Thyroid gland (tissue), 4 donors: Measurements from ENCODE around the gene SIM1. TPM values are rescaled to one million over a fixed set of nuclear protein-coding genes. Genes with fewer than 3 reads are reported as not detected.

Experiments
- DNase-seq, 2 donors: peaks; one replicate each; pipeline ENCODE4 v3.0.0-alpha.2; 2019
- H3K27ac ChIP-seq, 3 donors: fragments of 200-600 bp; sonication (generic); 1 replicate in 2 of 3; 2 replicates in 1 of 3; pipeline ENCODE4 v1.5.1; 2016 to 2019; ENCODE audit warnings: mild to moderate bottlenecking in 1 of 3, moderate library complexity in 1 of 3
- H3K27me3 ChIP-seq: fragments of 200-600 bp; sonication (generic); one replicate; pipeline ENCODE4 v1.5.1; 2019
- H3K36me3 ChIP-seq, 2 donors: fragments of 200-600 bp; sonication (generic); one replicate each; pipeline ENCODE4 v1.5.1; 2016 to 2019
- H3K4me1 ChIP-seq, 2 donors: fragments of 200-600 bp; sonication (generic); one replicate each; pipeline ENCODE4 v1.5.1; 2017 to 2019
- H3K4me3 ChIP-seq, 3 donors: fragments of 200-600 bp; sonication (generic); replicated peaks in 1 of 3; 1 replicate in 2 of 3; 2 replicates in 1 of 3; pipeline ENCODE4 v1.5.1; 2016; ENCODE audit warnings: mild to moderate bottlenecking in 1 of 3
- H3K9me3 ChIP-seq: fragments of 200-600 bp; sonication (generic); one replicate; pipeline ENCODE4 v1.5.1; 2017
- POLR2A ChIP-seq, 2 donors: fragments of 450-650 bp; IDR thresholded peaks; one replicate each; pipeline ENCODE4 v1.6.1; 2017; ENCODE audit warnings: antibody characterized with exemption in 2 of 2, mild to moderate bottlenecking in 2 of 2, moderate library complexity in 1 of 2
- WGBS, 2 donors: methylation state at CpG; one replicate each; pipeline ENCODE4 v1.1.5; 2017; 5-methylcytosine and 5-hydroxymethylcytosine counted together
- intact Hi-C: fragments of 100-400 bp; cut with DNase I; formaldehyde crosslinking; loops from one replicate; pipeline ENCODE4 v1.15.1; 2023
- total RNA-seq, 4 donors: library from RNA; depleted of rRNA; stranded (reverse); fragments of >200 nt; gene quantifications; one replicate each; pipeline ENCODE4 v1.2.3, GENCODE V29; 2016
- TF ChIP-seq, protein P1 (sequence below), 6 experiments: fragments of 200-600 bp in 3 of 6; fragments of 450-650 bp in 3 of 6; sonication (generic) in 3 of 6; IDR thresholded peaks; one replicate each; pipeline ENCODE4 v1.5.1; 2016 to 2019; ENCODE audit warnings: antibody characterized with exemption in 6 of 6, mild to moderate bottlenecking in 2 of 6, inconsistent platforms in 1 of 6, moderate library complexity in 1 of 6

SIM1 gene
- total RNA-seq, 4 donors from 2014 or later: not detected

DNA sequence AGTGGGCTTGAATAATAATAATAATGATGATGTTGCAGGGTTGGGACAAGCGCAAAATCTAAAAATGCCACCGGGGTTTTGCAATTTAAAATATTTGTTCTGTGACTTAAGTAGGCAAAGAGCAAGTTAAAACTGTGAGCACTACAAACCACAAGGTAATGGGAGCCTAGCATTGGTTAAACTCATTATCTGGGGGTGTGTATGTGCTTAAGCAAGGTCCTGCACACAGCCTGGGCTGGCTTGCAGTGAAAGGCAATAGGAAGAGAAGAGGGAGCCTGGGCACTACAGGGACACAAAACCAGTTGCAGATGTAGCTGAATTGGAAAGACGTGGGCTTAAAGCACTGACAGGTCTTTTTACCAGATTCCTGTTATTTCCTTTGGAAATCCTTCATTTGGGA lies 11.7 kb downstream of the SIM1 start:
- WGBS, 2 donors: 21 to 28% methylated on average over 3 of the region's 3 CpGs
- Histone ChIP-seq H3K4me3 (no peak overlapping the region), H3K4me1 (peaks cover 0 to 9% of the 10 kb centered on the region in 2 donors), H3K36me3 (no peaks in the 10 kb centered on the region), H3K9me3 (no peaks in the 10 kb centered on the region), H3K27me3 (peaks cover 65% of the 10 kb centered on the region), H3K27ac (no peak overlapping the region)
- intact Hi-C loops: no loop called here
- DNase-seq: no peak
- TF ChIP-seq POLR2A (IDR thresholded peaks at IDR 0.05): no peak
- TF ChIP-seq, protein P1, sequence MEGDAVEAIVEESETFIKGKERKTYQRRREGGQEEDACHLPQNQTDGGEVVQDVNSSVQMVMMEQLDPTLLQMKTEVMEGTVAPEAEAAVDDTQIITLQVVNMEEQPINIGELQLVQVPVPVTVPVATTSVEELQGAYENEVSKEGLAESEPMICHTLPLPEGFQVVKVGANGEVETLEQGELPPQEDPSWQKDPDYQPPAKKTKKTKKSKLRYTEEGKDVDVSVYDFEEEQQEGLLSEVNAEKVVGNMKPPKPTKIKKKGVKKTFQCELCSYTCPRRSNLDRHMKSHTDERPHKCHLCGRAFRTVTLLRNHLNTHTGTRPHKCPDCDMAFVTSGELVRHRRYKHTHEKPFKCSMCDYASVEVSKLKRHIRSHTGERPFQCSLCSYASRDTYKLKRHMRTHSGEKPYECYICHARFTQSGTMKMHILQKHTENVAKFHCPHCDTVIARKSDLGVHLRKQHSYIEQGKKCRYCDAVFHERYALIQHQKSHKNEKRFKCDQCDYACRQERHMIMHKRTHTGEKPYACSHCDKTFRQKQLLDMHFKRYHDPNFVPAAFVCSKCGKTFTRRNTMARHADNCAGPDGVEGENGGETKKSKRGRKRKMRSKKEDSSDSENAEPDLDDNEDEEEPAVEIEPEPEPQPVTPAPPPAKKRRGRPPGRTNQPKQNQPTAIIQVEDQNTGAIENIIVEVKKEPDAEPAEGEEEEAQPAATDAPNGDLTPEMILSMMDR (IDR thresholded peaks at IDR 0.05): no peak

DNA sequence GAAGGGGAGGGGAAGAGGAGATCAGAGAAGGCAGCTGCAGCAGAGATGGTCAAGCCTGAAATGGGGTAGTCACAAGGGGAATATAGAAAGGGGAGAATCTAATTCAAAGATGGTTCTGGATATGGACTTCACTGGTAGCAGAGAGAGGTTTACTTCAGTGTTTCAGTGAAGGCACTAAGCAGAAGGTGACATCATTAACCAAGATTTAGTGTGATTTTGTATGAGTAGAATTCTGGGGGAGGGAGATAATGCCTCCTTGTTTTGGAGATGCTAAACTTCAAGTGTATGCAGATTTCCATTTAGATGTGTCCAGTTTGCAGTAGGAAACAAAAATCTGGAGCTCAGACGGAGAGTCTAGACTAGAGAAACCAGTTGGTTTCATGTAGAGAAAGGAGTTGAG lies 13.1 kb downstream of the SIM1 start:
- no peak for DNase-seq
- H3K4me1 ChIP-seq: peaks cover under 1 to 20% of the 10 kb centered on the region in 2 donors
- intact Hi-C loops: no loop called here
- peaks cover 63% of the 10 kb centered on the region for H3K27me3 ChIP-seq
- WGBS, 2 donors: 70 to 84% methylated on average over 1 of the region's 1 CpG
- no peaks in the 10 kb centered on the region for H3K36me3 ChIP-seq
- H3K9me3 ChIP-seq: no peaks in the 10 kb centered on the region
- no peak overlapping the region for H3K4me3 ChIP-seq
- no peak overlapping the region for H3K27ac ChIP-seq
- TF ChIP-seq, protein P1 (IDR thresholded peaks at IDR 0.05): no peak
- no peak for TF ChIP-seq POLR2A (IDR thresholded peaks at IDR 0.05)

DNA sequence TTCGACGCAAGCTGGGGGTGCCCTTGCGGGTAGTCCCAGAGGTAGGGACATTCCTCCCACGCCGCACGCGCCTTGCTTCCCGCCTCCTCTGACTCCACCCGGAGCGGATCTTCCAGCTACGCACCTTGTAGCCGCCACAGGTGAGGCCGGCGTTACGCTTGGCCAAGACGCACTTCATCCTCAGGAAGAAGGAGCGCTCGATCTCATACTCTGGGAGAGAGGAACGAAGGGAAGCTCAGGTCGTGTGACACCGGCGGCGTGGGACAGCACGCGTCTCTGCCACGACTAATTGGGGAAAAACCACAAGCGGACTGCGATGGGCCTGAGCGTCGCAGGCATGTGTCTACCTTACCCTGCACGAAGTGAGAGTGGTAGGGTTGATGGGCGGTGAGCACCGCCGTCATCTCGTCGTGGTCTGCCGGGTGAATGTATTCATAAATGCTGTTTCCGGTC lies 15.5 kb downstream of the SIM1 start:
- DNase-seq: no peak
- H3K36me3 ChIP-seq: no peaks in the 10 kb centered on the region
- H3K9me3 ChIP-seq: no peaks in the 10 kb centered on the region
- H3K4me1 ChIP-seq: peaks cover 5 to 19% of the 10 kb centered on the region in 2 donors
- peaks cover 45% of the 10 kb centered on the region for H3K27me3 ChIP-seq
- no peak overlapping the region for H3K4me3 ChIP-seq
- 6 to 8% methylated on average over 19 to 37 of the region's 38 CpGs for WGBS, 2 donors
- no peak overlapping the region for H3K27ac ChIP-seq
- TF ChIP-seq POLR2A (IDR thresholded peaks at IDR 0.05): no peak
- intact Hi-C loops: no loop called here

DNA sequence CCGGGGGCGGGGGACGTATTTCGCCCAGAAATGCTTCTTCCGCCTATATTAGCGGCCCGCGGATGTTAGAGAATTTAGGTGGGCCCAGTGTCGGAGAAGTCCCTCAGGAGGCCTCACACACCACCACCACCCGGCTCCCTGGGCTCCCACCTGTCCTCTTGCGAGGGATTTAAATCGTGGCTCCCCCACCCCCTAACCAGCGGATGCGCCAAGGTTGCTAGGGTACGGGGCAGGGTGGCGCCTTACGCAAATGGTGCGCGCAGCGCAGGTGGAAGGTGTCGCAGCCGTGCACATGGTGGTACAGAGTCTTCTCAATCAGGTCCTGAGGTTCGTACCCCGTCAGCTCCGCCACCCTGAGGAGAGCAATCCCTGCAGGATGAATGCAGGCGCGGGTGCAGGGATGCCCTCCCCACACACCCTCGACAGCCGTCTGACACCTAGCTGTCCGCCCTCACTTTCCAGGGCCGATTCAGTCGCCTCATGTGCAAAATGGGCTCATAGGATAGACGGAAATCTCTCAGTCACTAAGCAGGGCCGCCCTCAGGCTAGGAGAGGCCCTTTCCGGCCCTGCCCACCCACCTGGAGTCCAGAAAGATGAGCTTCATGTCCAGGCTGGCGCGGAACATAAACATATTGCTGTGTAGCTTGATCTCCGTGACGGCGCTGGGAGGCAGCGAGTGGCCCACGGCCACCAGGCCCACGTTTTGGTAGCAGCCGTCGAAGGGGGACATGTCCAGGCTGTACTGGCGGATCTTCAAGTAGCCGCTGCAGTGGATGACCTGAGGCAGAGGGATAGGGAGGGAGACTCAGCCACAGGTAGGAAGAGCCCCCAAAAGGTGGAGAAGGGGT lies 16.6 kb downstream of the SIM1 start:
- peaks cover 39% of the 10 kb centered on the region for H3K27me3 ChIP-seq
- peaks cover 5 to 15% of the 10 kb centered on the region in 2 donors for H3K4me1 ChIP-seq
- TF ChIP-seq POLR2A (IDR thresholded peaks at IDR 0.05): no peak
- TF ChIP-seq, protein P1 (IDR thresholded peaks at IDR 0.05): no peak
- no peak overlapping the region for H3K4me3 ChIP-seq
- intact Hi-C loops: no loop called here
- 12 to 14% methylated on average over 19 to 28 of the region's 47 CpGs for WGBS, 2 donors
- no peaks in the 10 kb centered on the region for H3K9me3 ChIP-seq
- H3K27ac ChIP-seq: no peak overlapping the region
- no peaks in the 10 kb centered on the region for H3K36me3 ChIP-seq
- DNase-seq: no peak

DNA sequence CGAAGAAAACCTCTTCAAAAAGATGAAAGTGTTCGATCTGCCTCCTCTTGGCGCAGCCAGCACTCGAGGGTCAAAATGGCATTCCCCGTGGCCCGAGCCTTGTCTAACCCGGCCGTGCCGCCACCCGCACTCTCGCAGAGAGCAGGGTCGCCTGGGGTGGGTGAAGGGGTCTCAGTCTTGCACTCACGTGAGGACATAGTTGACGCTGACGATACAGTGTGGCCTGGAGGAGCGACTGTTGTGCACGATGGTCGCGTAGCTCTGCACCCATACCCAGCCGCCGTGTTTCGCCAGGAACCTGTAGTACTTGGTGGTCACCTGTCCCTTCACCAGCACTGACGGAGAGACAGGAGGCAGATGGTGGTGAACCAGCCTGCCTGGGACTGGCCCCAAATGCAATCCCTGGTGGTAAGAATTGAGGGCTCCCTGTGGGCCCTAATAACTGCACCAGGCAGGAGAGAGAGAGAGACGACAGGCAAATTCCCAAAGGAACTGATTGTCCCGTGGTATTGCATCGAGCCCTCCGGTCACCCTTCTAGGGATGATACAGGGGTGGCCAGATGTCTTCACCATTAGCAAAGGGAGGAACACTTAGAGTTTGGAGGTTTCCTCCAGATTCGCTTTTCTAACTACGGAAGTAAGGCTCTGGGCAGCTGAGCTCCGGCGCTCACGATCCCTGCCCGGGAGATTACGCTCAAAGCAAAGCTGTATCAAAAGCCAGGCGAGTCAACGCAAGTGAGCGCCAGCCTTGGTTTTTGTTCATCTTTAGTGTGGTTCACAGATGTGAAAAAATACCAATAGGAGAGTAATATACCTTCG lies 17.4 kb downstream of the SIM1 start:
- Histone ChIP-seq H3K4me1 (peaks cover 5 to 15% of the 10 kb centered on the region in 2 donors), H3K27me3 (peaks cover 34% of the 10 kb centered on the region), H3K4me3 (no peak overlapping the region), H3K27ac (no peak overlapping the region), H3K9me3 (no peaks in the 10 kb centered on the region), H3K36me3 (no peaks in the 10 kb centered on the region)
- 8 to 9% methylated on average over 30 to 38 of the region's 38 CpGs for WGBS, 2 donors
- intact Hi-C loops: no loop called here
- no peak for DNase-seq
- TF ChIP-seq, protein P1 (IDR thresholded peaks at IDR 0.05): no peak
- no peak for TF ChIP-seq POLR2A (IDR thresholded peaks at IDR 0.05)
